Sigmoid colon (tissue), 4 donors: ENCODE measurements around the gene ZNF302.

ENCODE experiments used
- CTCF ChIP-seq, 4 experiments: fragments of 450-650 bp in 3 of 4; fragments of 200-600 bp in 1 of 4; IDR thresholded peaks; one replicate each; pipeline ENCODE4 v1.5.1; 2016 to 2019; ENCODE audit warnings: antibody characterized with exemption in 4 of 4, mild to moderate bottlenecking in 3 of 4, moderate library complexity in 2 of 4
- EP300 ChIP-seq, 4 donors: sonication (generic); formaldehyde crosslinking; IDR thresholded peaks; one replicate each; pipeline ENCODE4 v1.6.1; 2017; ENCODE audit warnings: antibody characterized with exemption in 4 of 4
- POLR2A ChIP-seq, 2 donors: fragments of 450-650 bp; IDR thresholded peaks; one replicate each; pipeline ENCODE4 v1.6.1; 2016; ENCODE audit warnings: antibody characterized with exemption in 2 of 2, mild to moderate bottlenecking in 2 of 2, moderate library complexity in 2 of 2
- POLR2AphosphoS5 ChIP-seq, 4 donors: sonication (generic); formaldehyde crosslinking; IDR thresholded peaks; one replicate each; pipeline ENCODE4 v1.6.1; 2017; ENCODE audit warnings: antibody characterized with exemption in 4 of 4

- TF ChIP-seq POLR2A (IDR thresholded peaks at IDR 0.05), result no peak
- no peak for TF ChIP-seq CTCF (IDR thresholded peaks at IDR 0.05)
- TF ChIP-seq EP300 (IDR thresholded peaks at IDR 0.05), result no peak
- TF ChIP-seq POLR2AphosphoS5 (IDR thresholded peaks at IDR 0.05), result no peak
Observed at GRCh38 chr19:34664870-34665269, 12.6 kb upstream of the ZNF302 start.
